Right lobe of liver (tissue), 6 donors: ENCODE measurements around the gene SFT2D2. TPM values are rescaled to one million over a fixed set of nuclear protein-coding genes. Genes with fewer than 3 reads are reported as not detected.
A peak's percentile ranks its signal among the peaks of the same experiment; 100 is the strongest.

ENCODE experiments used
- ATAC-seq, 4 donors: fragments of 200-7000 bp; cut with Tn5 transposase; one replicate each; pipeline ENCODE4 v1.9.1; 2020; ENCODE audit warnings: mild to moderate bottlenecking in 4 of 4, moderate library complexity in 4 of 4
- DNase-seq, 3 donors: peaks; one replicate each; pipeline ENCODE4 v3.0.0-alpha.2; 2020
- H3K27ac ChIP-seq, 3 donors: fragments of 200-600 bp; one replicate each; pipeline ENCODE4 v1.8.0; 2022
- H3K27me3 ChIP-seq, 2 donors: fragments of 200-600 bp; one replicate each; pipeline ENCODE4 v1.8.0; 2022
- H3K36me3 ChIP-seq, 4 donors: fragments of 200-600 bp; sonication (generic) in 1 of 4; one replicate each; pipeline versions ENCODE4 v1.5.1 to v1.8.0; 2017 to 2022; ENCODE audit warnings: control low read depth in 1 of 4
- H3K4me1 ChIP-seq, 4 donors: fragments of 200-600 bp; sonication (generic) in 1 of 4; one replicate each; pipeline versions ENCODE4 v1.5.1 to v1.8.0; 2017 to 2022; ENCODE audit warnings: control low read depth in 1 of 4
- H3K4me3 ChIP-seq, 3 donors: fragments of 200-600 bp; one replicate each; pipeline ENCODE4 v1.8.0; 2022
- H3K9me3 ChIP-seq, 4 donors: fragments of 200-600 bp; sonication (generic) in 1 of 4; one replicate each; pipeline versions ENCODE4 v1.5.1 to v1.8.0; 2017 to 2022; ENCODE audit warnings: control low read depth in 1 of 4
- CTCF ChIP-seq, 4 donors: fragments of 200-600 bp in 3 of 4; fragments of 450-650 bp in 1 of 4; IDR thresholded peaks; one replicate each; pipeline versions ENCODE4 v1.5.1 to v1.8.0; 2016 to 2022; ENCODE audit warnings: antibody characterized with exemption in 4 of 4, mild to moderate bottlenecking in 2 of 4
- POLR2A ChIP-seq: fragments of 450-650 bp; IDR thresholded peaks from one replicate; pipeline ENCODE4 v1.6.1; 2017; ENCODE audit warnings: antibody characterized with exemption, mild to moderate bottlenecking
- WGBS: methylation state at CpG from one replicate; pipeline ENCODE4 v1.1.6; 2018; ENCODE audit warnings: low coverage, low lambda C conversion rate; ENCODE audit not compliant: insufficient coverage; ENCODE audit errors: missing lambda C conversion rate; 5-methylcytosine and 5-hydroxymethylcytosine counted together
- intact Hi-C, 2 donors: fragments of 100-400 bp; cut with DNase I; formaldehyde crosslinking; loops; one replicate each; pipeline versions ENCODE4 v1.11.2 to v1.14.1; 2022
- long read RNA-seq: library from polyadenylated mRNA; unstranded; transcript quantifications from one replicate; pipeline ENCODE4 v2.0.0, GENCODE V29; 2019
- total RNA-seq, 6 experiments: library from RNA; depleted of rRNA in 2 of 6; stranded (reverse); fragments of >200 nt in 2 of 6; fragmentation: NEBNext Ultra II Directional in 3 of 6; extraction: Animal tissue kit (Norgen Biotek cat#: 25700) in 3 of 6; gene quantifications; one replicate each; pipeline versions ENCODE4 v1.1.0 to v1.2.4, GENCODE V29; 2016 to 2023
- donor health status: DM: no; HTN: yes; CAD: no.
- donor health status: DM: no; HTN: no; CAD: no.
- donor health status: DM: no; HTN: no; CAD: no.
- donor health status: DM: no; HTN: yes; CAD: no.
- donor health status: DM: no; HTN: yes; CAD: no.

Gene SFT2D2
- 10 to 100 TPM; 26.5 to 35.4 (median 29.8) TPM for total RNA-seq
- long read RNA-seq, full-length matches to known transcripts = 3 of 4 reads
- long read RNA-seq, partial matches to known transcripts = 0 of 4 reads
- long read RNA-seq, other reads (novel, unspliced or antisense) = 1 of 4 reads

- H3K36me3 ChIP-seq = no peaks in the 10 kb centered on the region
- 7% methylated on average over 14 of the region's 58 CpGs for WGBS
- peak; percentile 85 to 87 (median 87) for DNase-seq
- no peak for TF ChIP-seq CTCF (IDR thresholded peaks at IDR 0.05)
- TF ChIP-seq POLR2A = peak; percentile 89
- no peaks in the 10 kb centered on the region for H3K9me3 ChIP-seq
- H3K4me1 ChIP-seq = peaks cover 0 to 27% (median 13%) of the 10 kb centered on the region in 4 donors
- H3K4me3 ChIP-seq = peak within 1 kb of the TSS; percentile 99 to 100 (median 99)
- intact Hi-C loops = no loop called here
- no peaks in the 10 kb centered on the region for H3K27me3 ChIP-seq
- peak within 1 kb of the TSS; percentile 71 to 81 (median 78) for H3K27ac ChIP-seq
- ATAC-seq = peak; percentile 89 to 96 (median 91)
Measured at GRCh38 chr1:168225476-168226190, at the start of gene SFT2D2. Gene SFT2D2, plus strand, starts transcription at chr1:168226004. Its CDS starts 76 bp downstream, at chr1:168226080.

- WGBS = 62% methylated on average over 3 of the region's 5 CpGs
- Histone ChIP-seq H3K9me3 (no peaks in the 10 kb centered on the region), H3K4me1 (no peaks in the 10 kb centered on the region), H3K27ac (peak overlapping the region; percentile 81 to 89 (median 81)), H3K4me3 (peak overlapping the region; percentile 65 to 88 (median 86)), H3K27me3 (no peaks in the 10 kb centered on the region), H3K36me3 (no peaks in the 10 kb centered on the region)
- ATAC-seq (no peak), DNase-seq (no peak)
- TF ChIP-seq CTCF (IDR thresholded peaks at IDR 0.05) (no peak), POLR2A (no peak)
- intact Hi-C loops = loop anchor here in 1 of 2 donors (10.0 kb wide), 1 partner anchor 57 kb away; no protein-coding TSS in a partner anchor
Measured at GRCh38 chr1:168178227-168178637, 47.6 kb upstream of the SFT2D2 start.

- H3K36me3 ChIP-seq = no peaks in the 10 kb centered on the region
- H3K27me3 ChIP-seq = no peaks in the 10 kb centered on the region
- no peaks in the 10 kb centered on the region for H3K4me1 ChIP-seq
- H3K4me3 ChIP-seq = peak within 1 kb of the TSS; percentile 65 to 88 (median 86)
- DNase-seq = peak; percentile 95 to 98 (median 97)
- H3K27ac ChIP-seq = peak within 1 kb of the TSS; percentile 81 to 89 (median 81)
- WGBS = under 1% methylated on average over 31 of the region's 56 CpGs
- peak; percentile 96 to 98 (median 97) for ATAC-seq
- H3K9me3 ChIP-seq = no peaks in the 10 kb centered on the region
- TF ChIP-seq CTCF (IDR thresholded peaks at IDR 0.05) (peak; percentile 49 to 76 (median 64)), POLR2A (peak; percentile 87)
- intact Hi-C loops = loop anchor here in 1 of 2 donors (10.0 kb wide), 1 partner anchor 56 kb away; no protein-coding TSS in a partner anchor
Measured at GRCh38 chr1:168178638-168179437, 47.0 kb upstream of the SFT2D2 start, which contains the start of gene TIPRL. Gene TIPRL, plus strand, starts transcription at chr1:168178962. Its CDS starts 116 bp downstream, at chr1:168179078.

- Histone ChIP-seq H3K9me3 (no peaks in the 10 kb centered on the region), H3K27ac (peak overlapping the region; percentile 81 to 89 (median 81)), H3K27me3 (no peaks in the 10 kb centered on the region), H3K36me3 (peaks cover 0 to 5% (median 0%) of the 10 kb centered on the region in 4 donors), H3K4me3 (peak overlapping the region; percentile 65 to 88 (median 86)), H3K4me1 (no peaks in the 10 kb centered on the region)
- no peak for DNase-seq
- no peak for ATAC-seq
- intact Hi-C loops = loop anchor here in 1 of 2 donors (10.0 kb wide), 1 partner anchor 55 kb away; no protein-coding TSS in a partner anchor
- no peak for TF ChIP-seq CTCF (IDR thresholded peaks at IDR 0.05)
- 7% methylated on average over 20 of the region's 20 CpGs for WGBS
Measured at GRCh38 chr1:168179438-168180147, 46.2 kb upstream of the SFT2D2 start.
